PFSK-1 (cell line): ENCODE measurements around the gene EPO.

Source experiments
- POLR2AphosphoS5 ChIP-seq: IDR thresholded peaks from 2 replicates; pipeline ENCODE4 v1.6.1; 2012; ENCODE audit warnings: low read depth, mild to moderate bottlenecking, control low read depth, low read length, moderate library complexity
- REST ChIP-seq, 2 experiments: IDR thresholded peaks; 2 replicates each; pipeline versions ENCODE4 v1.6.1 to v1.8.0; 2011 to 2012; ENCODE audit warnings: low read depth in 2 of 2, low read length in 2 of 2, control low read depth in 1 of 2, inconsistent platforms in 1 of 2, mild to moderate bottlenecking in 1 of 2, moderate library complexity in 1 of 2; ENCODE audit not compliant: insufficient read depth in 1 of 2
- TAF1 ChIP-seq: IDR thresholded peaks from 2 replicates; pipeline ENCODE4 v1.6.1; 2012; ENCODE audit warnings: low read length, control low read depth, borderline replicate concordance; ENCODE audit not compliant: insufficient read depth

DNA sequence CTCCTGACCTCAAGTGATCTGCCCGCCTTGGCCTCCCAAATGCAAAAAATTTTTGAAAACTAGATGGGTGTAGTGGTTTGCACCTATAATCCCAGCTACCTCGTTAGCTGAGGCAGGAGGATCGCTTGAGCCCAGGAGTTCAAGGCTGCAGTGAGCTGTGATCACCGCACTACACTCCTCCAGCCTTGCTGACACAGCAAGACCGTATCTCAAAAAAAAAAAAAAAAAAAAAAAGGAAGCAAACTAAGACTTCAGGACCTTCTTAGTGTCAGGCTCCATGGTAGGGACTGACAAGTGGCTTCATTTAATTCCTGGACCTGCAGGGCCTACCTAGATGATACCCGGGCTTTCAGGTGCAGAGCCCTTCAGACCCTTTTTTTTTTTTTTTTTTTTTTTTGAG, 11.9 kb upstream of the EPO start:
- TF ChIP-seq POLR2AphosphoS5 (no peak), REST (IDR thresholded peaks at IDR 0.05; ENCODE audit: insufficient read depth in 1 of 2, low read depth in 2 of 2, low read length in 2 of 2) (no peak), TAF1 (no peak)
